Astrocyte (in vitro differentiated cells and primary cell): Measurements from ENCODE around the gene NRDC. TPM values are rescaled to one million over a fixed set of nuclear protein-coding genes. Genes with fewer than 3 reads are reported as not detected.

Experiments
- DNase-seq: peaks from one replicate; pipeline ENCODE4 v3.0.0-alpha.2; 2010; ENCODE audit warnings: low read depth
- FAIRE-seq: peaks from 2 replicates; lab custom pipeline; 2011; peaks lifted over from hg19 to GRCh38; lab: Jason Lieb, UNC
- H2AFZ ChIP-seq: 2 replicates; pipeline ENCODE4 v1.6.0; 2012; ENCODE audit warnings: low read depth, low read length, inconsistent platforms
- H3K27ac ChIP-seq: 2 replicates; pipeline ENCODE4 v1.5.1; 2011; ENCODE audit warnings: low read depth, low read length, inconsistent platforms
- H3K27me3 ChIP-seq: 2 replicates; pipeline ENCODE4 v1.6.0; 2011; ENCODE audit warnings: low read length, inconsistent platforms; ENCODE audit not compliant: insufficient read depth
- H3K36me3 ChIP-seq: 2 replicates; pipeline ENCODE4 v1.5.1; 2011; ENCODE audit warnings: low read length, inconsistent platforms; ENCODE audit not compliant: insufficient read depth
- H3K4me1 ChIP-seq: 2 replicates; pipeline ENCODE4 v1.5.1; 2011; ENCODE audit warnings: low read length, inconsistent platforms; ENCODE audit not compliant: insufficient read depth
- H3K4me2 ChIP-seq: 2 replicates; pipeline ENCODE4 v1.6.0; 2012; ENCODE audit warnings: low read length, inconsistent platforms
- H3K4me3 ChIP-seq: 2 replicates; pipeline ENCODE4 v1.5.1; 2011; ENCODE audit warnings: low read depth, mild to moderate bottlenecking, low read length, inconsistent platforms; ENCODE audit not compliant: insufficient read depth
- H3K79me2 ChIP-seq: 2 replicates; pipeline ENCODE4 v1.6.0; 2012; ENCODE audit warnings: mild to moderate bottlenecking, low read length, inconsistent platforms; ENCODE audit not compliant: insufficient read depth
- H3K9ac ChIP-seq: 2 replicates; pipeline ENCODE4 v1.6.0; 2012; ENCODE audit warnings: mild to moderate bottlenecking, low read length, inconsistent platforms
- H3K9me3 ChIP-seq: 2 replicates; pipeline ENCODE4 v1.5.1; 2012; ENCODE audit warnings: low read depth, mild to moderate bottlenecking, low read length, inconsistent platforms; ENCODE audit not compliant: insufficient read depth
- H4K20me1 ChIP-seq: 2 replicates; pipeline ENCODE4 v1.6.0; 2012; ENCODE audit warnings: low read length, inconsistent platforms; ENCODE audit not compliant: insufficient read depth
- H3K27ac Mint-ChIP-seq: one replicate; pipeline ENCODE4 v1.8.0; 2021; ENCODE audit warnings: mild to moderate bottlenecking, mixed read lengths; ENCODE audit not compliant: unreplicated experiment
- H3K27me3 Mint-ChIP-seq: one replicate; pipeline ENCODE4 v1.8.0; 2021; ENCODE audit warnings: low read depth, mixed read lengths; ENCODE audit not compliant: unreplicated experiment
- H3K36me3 Mint-ChIP-seq: one replicate; pipeline ENCODE4 v1.8.0; 2021; ENCODE audit warnings: low read depth, mixed read lengths; ENCODE audit not compliant: unreplicated experiment
- H3K4me1 Mint-ChIP-seq: one replicate; pipeline ENCODE4 v1.8.0; 2021; ENCODE audit warnings: low read depth, mixed read lengths; ENCODE audit not compliant: unreplicated experiment
- H3K4me3 Mint-ChIP-seq: one replicate; pipeline ENCODE4 v1.8.0; 2021; ENCODE audit warnings: mild to moderate bottlenecking, moderate library complexity, mixed read lengths; ENCODE audit not compliant: unreplicated experiment
- H3K9me3 Mint-ChIP-seq: one replicate; pipeline ENCODE4 v1.8.0; 2021; ENCODE audit warnings: mild to moderate bottlenecking, mixed read lengths; ENCODE audit not compliant: unreplicated experiment
- EZH2 ChIP-seq: IDR thresholded peaks from 2 replicates; pipeline ENCODE4 v1.6.1; 2012; ENCODE audit warnings: mild to moderate bottlenecking, low read length, inconsistent platforms; ENCODE audit not compliant: insufficient read depth
- total RNA-seq: library from RNA; stranded (reverse); gene quantifications from 2 replicates; pipeline ENCODE4 v1.2.1, GENCODE V29; 2021
- TF ChIP-seq, protein P1 (sequence below): IDR thresholded peaks from 2 replicates; pipeline ENCODE4 v1.5.1; 2011; ENCODE audit warnings: low read depth, mild to moderate bottlenecking, inconsistent platforms, low read length, moderate library complexity; ENCODE audit not compliant: insufficient read depth

NRDC gene
- total RNA-seq, 1 donor from 2014 or later, result 170 TPM

DNA sequence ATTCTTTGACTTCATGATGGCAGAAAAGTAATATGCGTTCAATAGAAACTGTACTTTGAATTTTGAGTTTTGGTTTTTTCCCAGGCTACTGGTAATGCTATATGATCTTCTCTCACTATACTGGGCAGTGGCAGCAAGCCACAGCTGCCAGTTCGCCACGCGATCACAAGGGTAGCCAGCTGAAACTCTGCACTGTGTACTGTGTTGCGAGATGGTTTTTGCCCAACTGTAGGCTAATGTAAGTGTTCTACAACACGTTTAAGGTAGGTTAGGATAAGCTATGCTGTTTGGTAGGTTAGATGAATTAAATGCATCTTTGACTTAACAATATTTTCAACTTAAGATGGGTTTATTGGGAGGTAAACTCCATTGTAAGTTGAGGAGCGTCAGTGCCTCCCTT lies 123.1 kb downstream of the NRDC start:
- Histone ChIP-seq H3K4me1 (no peaks in the 10 kb centered on the region), H3K79me2 (no peaks in the 10 kb centered on the region), H3K9ac (no peak overlapping the region), H3K4me2 (no peak overlapping the region), H3K4me3 (no peak overlapping the region), H4K20me1 (no peaks in the 10 kb centered on the region), H3K36me3 (peaks cover 24% of the 10 kb centered on the region), H2AFZ (no peak overlapping the region), H3K27ac (no peak overlapping the region), H3K9me3 (no peaks in the 10 kb centered on the region), H3K27me3 (no peaks in the 10 kb centered on the region)
- Mint-ChIP-seq H3K4me3 (no peak overlapping the region), H3K36me3 (peaks cover 21% of the 10 kb centered on the region), H3K9me3 (no peaks in the 10 kb centered on the region), H3K4me1 (peaks cover 13% of the 10 kb centered on the region), H3K27me3 (no peaks in the 10 kb centered on the region), H3K27ac (no peak overlapping the region)
- FAIRE-seq (no peak), DNase-seq (no peak)
- TF ChIP-seq, protein P1, sequence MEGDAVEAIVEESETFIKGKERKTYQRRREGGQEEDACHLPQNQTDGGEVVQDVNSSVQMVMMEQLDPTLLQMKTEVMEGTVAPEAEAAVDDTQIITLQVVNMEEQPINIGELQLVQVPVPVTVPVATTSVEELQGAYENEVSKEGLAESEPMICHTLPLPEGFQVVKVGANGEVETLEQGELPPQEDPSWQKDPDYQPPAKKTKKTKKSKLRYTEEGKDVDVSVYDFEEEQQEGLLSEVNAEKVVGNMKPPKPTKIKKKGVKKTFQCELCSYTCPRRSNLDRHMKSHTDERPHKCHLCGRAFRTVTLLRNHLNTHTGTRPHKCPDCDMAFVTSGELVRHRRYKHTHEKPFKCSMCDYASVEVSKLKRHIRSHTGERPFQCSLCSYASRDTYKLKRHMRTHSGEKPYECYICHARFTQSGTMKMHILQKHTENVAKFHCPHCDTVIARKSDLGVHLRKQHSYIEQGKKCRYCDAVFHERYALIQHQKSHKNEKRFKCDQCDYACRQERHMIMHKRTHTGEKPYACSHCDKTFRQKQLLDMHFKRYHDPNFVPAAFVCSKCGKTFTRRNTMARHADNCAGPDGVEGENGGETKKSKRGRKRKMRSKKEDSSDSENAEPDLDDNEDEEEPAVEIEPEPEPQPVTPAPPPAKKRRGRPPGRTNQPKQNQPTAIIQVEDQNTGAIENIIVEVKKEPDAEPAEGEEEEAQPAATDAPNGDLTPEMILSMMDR, result no peak
- no peak for TF ChIP-seq EZH2

DNA sequence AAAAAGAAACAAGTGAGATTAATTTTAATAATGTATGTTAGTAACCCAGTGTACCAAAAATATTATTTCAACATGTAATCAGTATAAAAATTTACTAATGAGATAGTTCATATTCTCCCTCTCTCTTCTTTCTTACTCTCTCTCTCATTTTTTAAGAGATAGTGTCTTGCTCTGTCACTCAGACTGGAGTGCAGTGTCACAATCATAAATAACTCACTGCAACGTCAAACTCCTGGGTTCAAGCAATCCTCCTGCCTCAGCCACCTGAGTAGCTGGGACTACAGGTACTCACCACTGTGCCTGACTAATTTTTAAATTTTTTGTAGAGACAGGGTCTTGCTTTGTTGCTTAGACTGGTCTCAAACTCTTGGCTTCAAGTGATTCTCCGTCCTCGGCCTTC lies 123.9 kb downstream of the NRDC start:
- no peak for DNase-seq
- no peaks in the 10 kb centered on the region for H3K79me2 ChIP-seq
- H3K4me3 ChIP-seq, result no peak overlapping the region
- no peak overlapping the region for H2AFZ ChIP-seq
- TF ChIP-seq EZH2, result no peak
- TF ChIP-seq, protein P1, result no peak
- Mint-ChIP-seq H3K27me3 (no peaks in the 10 kb centered on the region), H3K36me3 (peaks cover 19% of the 10 kb centered on the region), H3K27ac (no peak overlapping the region), H3K4me3 (no peak overlapping the region), H3K4me1 (peaks cover 13% of the 10 kb centered on the region), H3K9me3 (no peaks in the 10 kb centered on the region)
- no peaks in the 10 kb centered on the region for H3K4me1 ChIP-seq
- no peaks in the 10 kb centered on the region for H3K9me3 ChIP-seq
- no peaks in the 10 kb centered on the region for H3K27me3 ChIP-seq
- H3K4me2 ChIP-seq, result no peak overlapping the region
- no peak overlapping the region for H3K9ac ChIP-seq
- no peak overlapping the region for H3K27ac ChIP-seq
- peaks cover 24% of the 10 kb centered on the region for H3K36me3 ChIP-seq
- FAIRE-seq, result no peak
- H4K20me1 ChIP-seq, result no peaks in the 10 kb centered on the region

DNA sequence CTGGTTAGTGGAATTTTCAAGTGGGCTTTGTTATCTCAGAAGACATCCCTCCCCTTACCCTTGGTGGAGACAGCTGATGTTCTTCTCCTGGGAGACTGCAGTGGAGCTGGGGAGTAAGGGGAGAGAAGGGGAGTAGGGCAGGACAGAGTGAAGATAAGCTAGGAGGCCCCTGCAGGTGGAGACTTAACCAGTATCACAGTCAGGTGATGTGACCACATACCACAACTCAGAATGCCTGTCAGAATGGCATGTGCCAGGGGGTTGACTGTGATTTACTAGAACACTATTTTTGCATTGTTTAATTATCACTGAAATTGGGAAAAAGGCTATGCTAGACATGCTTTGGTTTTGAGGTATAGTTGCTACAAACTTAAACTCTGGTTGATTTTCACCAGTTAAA lies 124.6 kb downstream of the NRDC start:
- no peak for FAIRE-seq
- no peaks in the 10 kb centered on the region for H3K79me2 ChIP-seq

More for the DNA sequence above, 124.6 kb downstream of the NRDC start:
- Histone ChIP-seq H3K27ac (no peak overlapping the region), H3K4me3 (no peak overlapping the region), H3K9me3 (no peaks in the 10 kb centered on the region), H2AFZ (no peak overlapping the region), H3K9ac (no peak overlapping the region), H3K4me2 (no peak overlapping the region), H3K27me3 (no peaks in the 10 kb centered on the region), H3K4me1 (no peaks in the 10 kb centered on the region), H4K20me1 (no peaks in the 10 kb centered on the region), H3K36me3 (peaks cover 24% of the 10 kb centered on the region)
- Mint-ChIP-seq H3K4me3 (no peak overlapping the region), H3K27me3 (no peaks in the 10 kb centered on the region), H3K36me3 (peaks cover 19% of the 10 kb centered on the region), H3K27ac (no peak overlapping the region), H3K4me1 (peaks cover 13% of the 10 kb centered on the region), H3K9me3 (no peaks in the 10 kb centered on the region)
- no peak for TF ChIP-seq EZH2
- TF ChIP-seq, protein P1, result no peak
- no peak for DNase-seq
